Dermis blood vessel endothelial cell (primary cell): Measurements from ENCODE around the gene MYO1E. TPM values are rescaled to one million over a fixed set of nuclear protein-coding genes. Genes with fewer than 3 reads are reported as not detected.
A peak's percentile ranks its signal among the peaks of the same experiment; 100 is the strongest.
"Not testable (repeated sequence)": the region's sequence is repeated elsewhere in the genome, so short reads cannot be mapped to it uniquely, and the experiment has no call there.

Source experiments
- DNase-seq: peaks from one replicate; pipeline ENCODE4 v3.0.0; 2010
- total RNA-seq: library from RNA; depleted of rRNA; stranded (reverse); fragments of >200 nt; gene quantifications from 2 replicates; pipeline ENCODE4 v1.2.3, GENCODE V29; 2014

Gene MYO1E
- total RNA-seq, 1 donor from 2014 or later = 226 TPM

DNA sequence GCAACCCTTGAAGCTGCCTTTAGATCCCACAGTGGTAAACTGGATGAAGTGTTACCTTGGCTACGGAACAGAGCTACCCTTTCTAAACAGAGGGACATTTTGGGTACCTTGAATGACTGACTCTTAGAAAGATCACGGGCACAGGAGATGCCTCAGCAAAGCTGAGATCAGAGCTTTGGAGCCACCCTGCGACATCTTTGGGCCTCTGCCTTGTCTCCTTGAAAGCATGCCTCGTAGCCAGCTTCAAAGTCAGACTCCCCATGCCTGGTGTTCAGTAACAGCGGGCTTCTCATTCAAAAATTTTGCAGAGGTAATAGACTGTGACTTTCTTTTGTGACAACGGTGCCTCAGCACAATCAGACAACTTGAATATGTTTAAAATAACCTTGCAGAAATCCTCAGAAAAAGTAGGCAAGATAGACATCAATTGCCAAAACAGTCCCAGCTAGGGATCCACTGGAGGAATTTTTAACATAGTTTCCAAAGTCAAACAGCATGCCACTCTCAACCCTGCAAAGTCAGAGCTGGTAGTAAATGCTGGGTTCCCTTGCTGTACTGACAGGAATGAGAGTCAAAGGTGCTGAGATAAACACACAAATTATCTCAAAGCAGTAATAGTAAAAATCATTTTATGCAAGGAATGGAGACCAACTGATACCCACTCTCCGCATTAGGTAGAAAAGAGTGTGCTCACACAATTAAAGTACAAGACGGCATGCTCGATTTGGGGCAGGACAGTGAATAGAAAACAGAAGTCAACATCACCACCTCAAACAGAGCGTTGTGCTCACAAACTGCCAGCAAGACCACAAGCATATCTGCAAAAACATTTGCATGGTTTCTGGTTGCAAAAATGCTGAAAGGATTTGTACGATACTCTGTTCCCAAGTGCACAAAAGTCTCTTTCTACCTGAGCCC lies 82.1 kb downstream of the MYO1E start:
- no peak for DNase-seq

DNA sequence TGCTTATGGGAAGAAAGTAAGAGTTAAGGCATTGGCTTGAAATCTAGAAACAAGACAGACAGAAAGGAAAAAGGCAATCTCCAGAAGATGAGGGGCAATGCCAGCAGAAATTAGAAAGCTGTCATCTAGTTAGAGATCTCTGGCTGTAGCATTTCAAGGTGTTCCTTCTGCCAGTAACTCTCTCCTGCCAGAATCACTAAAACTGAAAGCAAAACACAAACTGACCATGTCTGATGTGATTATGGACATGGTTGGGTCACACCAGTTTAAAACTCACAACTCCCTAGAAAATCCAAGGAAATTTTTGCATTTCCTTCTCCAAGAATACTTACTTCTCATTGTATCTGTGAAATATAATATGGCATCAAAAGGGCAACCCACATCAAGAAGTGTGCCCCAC lies 83.1 kb downstream of the MYO1E start:
- DNase-seq = no peak

- DNase-seq = no peak
Observed at GRCh38 chr15:59283717-59284391, 88.8 kb downstream of the MYO1E start.

DNA sequence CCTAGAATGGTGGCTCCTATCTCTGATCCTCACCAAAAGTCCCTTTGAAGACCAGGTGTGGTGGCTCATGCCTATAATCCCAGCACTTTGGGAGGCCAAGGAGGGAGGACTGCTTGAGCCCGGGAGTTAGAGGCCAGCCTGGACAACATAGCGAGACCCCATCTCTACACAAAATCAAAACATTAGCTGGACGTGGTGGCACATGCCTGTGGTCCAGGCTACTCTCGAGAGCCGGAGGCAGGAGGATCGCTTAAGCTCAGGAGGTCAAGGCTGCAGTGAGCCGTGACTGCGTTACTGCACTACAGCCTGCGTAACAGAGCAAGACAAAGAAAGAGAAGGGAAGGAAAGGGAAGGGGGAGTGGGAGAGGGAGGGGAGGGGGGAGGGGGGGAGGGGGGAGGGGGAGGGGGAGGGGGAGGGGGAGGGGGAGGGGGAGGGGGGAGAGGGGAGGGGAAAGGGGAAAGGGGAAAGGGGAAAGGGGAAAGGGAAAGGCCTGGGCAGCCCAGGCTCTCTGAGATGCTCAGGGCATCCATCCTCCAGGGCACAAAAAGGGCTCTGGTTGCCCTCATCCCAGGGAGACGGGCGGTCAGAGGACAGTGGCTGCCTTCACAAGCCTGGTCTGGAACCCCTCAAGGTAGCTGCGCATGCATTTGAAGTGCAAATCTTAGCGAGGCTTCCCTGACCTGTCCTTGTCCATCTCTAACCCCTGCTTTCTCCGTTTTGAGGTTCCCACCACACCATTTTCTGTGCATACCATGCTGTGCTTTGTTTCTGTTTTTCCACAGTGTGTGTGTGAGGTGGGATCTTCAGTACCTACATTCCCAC lies 89.9 kb downstream of the MYO1E start:
- no peak for DNase-seq

DNA sequence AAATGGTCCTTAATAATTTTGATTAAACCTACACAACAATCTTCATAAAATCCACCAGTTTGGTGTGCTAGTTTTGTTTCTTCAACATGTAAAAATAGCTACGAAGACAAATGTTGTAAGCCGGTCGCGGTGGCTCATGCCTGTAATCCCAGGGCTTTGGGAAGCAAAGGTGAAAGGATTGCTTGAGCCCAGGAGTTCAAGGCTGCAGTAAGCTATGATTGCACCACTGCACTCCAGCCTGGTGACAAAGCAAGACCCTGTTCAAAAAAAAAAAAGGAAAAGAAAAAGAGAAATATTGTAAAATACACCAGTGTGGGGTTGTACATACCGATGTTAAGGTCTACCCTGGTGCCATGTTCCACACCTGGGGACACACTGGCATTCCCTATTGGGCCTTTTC lies 91.0 kb downstream of the MYO1E start:
- no peak for DNase-seq

GRCh38 chr15:59280855-59281254 lies 91.8 kb downstream of the MYO1E start:
- no peak for DNase-seq

GRCh38 chr15:59280292-59280691 lies 92.4 kb downstream of the MYO1E start:
- not testable (repeated sequence) for DNase-seq

- no peak for DNase-seq
Observed at GRCh38 chr15:59279023-59279422, 93.6 kb downstream of the MYO1E start.

DNA sequence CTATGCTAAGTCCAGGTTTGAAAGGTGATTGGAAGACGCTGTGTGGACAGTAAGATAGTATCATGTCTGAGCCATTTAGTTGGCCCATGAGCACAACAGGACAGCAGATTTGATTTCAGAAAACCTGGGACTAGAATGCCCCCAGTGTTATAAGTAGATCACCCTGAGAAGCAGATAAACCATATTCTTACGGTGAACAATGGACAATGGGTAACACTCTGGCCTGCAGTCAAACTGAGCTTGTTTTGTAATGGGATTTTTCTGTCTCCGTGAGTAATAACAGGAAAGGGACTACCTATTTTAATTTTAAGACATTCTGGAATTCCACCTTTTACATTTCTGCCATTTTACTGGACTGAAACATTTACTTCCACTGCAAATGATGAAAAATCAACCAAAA lies 94.6 kb downstream of the MYO1E start:
- DNase-seq = peak; percentile 81

- DNase-seq = no peak
Observed at GRCh38 chr15:59276225-59277178, 96.2 kb downstream of the MYO1E start.

DNA sequence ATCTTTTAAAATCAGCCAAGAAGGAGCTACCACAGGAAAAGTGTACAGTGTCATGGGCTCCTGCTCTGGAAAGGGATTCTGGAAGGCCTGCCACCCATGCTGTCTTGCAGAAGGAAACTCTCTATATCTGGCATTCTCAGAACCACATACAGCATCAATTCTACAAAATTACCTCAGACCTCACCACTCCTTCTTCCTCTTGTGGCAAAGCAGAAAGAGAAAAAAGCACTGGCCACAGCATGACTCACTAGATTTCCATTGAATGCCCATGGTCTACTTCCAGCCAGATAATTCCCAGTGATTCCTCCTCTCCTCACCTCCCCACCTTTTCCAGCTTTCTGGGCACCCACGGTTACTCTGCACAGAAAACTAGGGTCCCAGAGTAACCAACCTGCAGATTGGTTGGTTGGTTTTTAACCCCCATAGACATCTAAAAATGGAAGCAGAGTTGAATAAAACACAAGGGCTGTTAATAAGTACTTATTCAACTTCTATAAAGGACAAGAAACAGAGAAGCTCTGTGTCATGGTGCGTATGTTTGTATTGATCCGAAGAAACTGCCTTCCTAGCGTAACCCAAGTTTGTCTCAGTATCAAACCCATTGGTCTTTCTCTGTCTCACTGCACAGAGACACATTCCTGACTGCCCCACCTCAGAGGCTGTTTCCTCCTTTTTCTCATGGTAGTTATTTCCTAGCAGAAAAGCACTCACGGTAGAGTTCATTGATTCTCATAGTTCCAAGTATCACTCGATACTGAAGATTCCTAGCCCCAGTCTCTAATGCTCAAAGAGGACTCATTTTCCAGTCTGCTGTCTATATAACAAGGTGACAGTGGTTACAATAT lies 98.3 kb downstream of the MYO1E start:
- peak; percentile 65 for DNase-seq

DNA sequence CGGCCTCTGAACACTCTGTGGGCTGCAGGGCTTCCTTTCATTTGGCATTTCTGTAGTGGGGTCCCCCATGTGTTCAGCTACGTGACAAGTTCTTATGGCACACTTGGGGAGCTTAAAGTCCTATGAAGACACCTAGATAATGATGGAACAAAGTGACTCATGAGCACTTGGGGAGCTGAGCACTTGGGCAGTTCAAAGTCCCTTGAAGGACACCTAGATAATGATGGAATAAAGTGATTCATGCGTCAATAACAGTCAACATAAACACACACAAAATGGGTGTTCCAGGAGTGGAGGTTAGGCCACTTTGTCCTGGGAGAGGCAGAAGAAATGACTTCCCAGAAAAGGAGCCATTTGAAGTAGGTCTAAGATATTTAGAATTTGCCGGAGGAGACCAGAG lies 99.4 kb downstream of the MYO1E start:
- no peak for DNase-seq

DNA sequence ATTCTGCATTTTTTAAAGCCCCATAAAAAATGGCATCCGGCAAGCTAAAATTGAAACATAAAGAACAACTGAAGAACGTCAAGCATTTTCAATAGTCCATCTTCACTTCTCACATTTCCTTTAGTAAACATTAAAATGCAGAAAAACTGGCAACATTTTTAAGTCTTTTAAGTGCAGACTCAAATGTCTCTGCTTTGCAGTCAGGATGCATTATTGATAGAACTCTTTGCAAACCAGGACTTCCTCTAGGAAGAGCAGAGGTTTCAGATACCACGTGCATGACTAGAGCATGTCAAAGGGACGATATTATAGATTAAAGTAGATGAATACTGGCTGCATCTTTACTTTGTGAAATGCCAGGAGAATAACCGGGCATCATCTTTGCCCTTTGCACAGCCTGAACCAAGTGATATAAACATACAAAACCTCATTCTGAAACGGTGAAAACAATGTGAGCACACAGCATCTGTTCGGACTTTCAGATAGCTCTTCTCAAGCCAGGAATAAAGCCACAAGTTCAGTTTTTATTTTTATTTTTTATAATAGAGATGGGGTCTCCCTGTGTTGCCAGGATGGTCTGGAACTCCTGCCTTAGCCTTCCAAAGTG lies 101.0 kb downstream of the MYO1E start:
- no peak for DNase-seq

- no peak for DNase-seq
Observed at GRCh38 chr15:59268852-59269407, 103.7 kb downstream of the MYO1E start.

GRCh38 chr15:59268168-59268851 lies 104.4 kb downstream of the MYO1E start:
- peak; percentile 55 for DNase-seq

DNA sequence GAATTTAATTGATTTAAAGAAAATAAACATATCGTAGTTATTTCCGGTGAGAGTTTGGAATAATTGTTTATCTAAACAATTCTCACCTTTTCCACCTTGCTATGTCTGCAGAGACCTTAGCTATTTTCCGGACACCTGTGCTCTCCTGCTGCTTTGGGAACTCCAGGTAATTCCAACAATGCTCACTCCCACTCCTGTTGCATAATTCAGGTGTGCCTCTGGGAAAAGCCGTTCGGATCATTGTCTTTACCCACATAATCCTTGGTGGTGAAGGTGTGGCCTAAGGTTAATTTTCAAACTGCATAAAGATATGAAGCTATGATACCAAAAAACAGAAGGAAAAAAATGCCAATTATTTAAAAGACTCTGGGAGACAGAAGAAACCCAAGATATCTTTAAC lies 106.6 kb downstream of the MYO1E start:
- DNase-seq = no peak

DNA sequence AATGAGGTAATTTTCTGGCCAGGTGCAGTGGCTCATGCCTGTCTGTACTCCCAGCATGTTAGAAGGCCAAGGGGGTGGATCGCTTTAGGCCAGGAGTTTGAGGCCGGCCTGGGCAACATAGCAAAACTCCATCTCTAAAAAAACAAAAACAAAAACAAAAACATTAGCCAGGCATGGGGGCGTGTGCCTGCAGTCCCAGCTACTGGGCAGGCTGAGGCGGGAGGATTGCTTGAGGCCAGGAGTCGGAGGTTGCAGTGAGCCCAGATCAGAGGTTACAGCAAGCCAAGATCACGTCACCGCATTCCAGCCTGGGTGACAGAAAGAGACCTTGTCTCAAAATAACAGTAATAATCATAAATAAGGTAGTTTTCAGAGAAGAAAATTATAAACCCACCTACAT lies 110.4 kb downstream of the MYO1E start:
- no peak for DNase-seq

DNA sequence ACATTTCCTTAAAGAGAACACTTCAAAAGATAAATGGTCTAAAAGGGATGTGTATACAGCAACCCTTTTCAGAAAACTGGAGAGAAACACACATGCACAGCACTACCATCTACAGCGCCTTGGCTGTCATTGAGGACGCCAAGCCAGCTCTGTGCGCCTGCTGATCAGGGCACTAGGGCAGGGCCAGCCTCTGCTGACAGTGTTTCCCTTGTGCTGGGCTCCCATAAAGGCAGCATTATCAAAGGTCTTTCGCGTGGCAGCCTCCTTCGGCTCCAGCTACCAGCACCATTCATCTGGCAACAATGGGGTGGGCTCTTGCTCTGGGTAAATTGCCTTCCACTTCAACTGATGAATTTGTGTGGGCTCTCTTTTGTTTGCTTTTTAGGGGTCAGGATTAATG lies 112.6 kb downstream of the MYO1E start:
- DNase-seq = no peak

- no peak for DNase-seq
Observed at GRCh38 chr15:59259137-59259943, 113.3 kb downstream of the MYO1E start.
